Type B pancreatic cell (in vitro differentiated cells): ENCODE results near the gene DCLK1. TPM values are rescaled to one million over a fixed set of nuclear protein-coding genes. Genes with fewer than 3 reads are reported as not detected.

Experiments used
- DNase-seq: peaks from one replicate; pipeline ENCODE4 v3.0.0; 2021; ENCODE audit warnings: mixed read lengths; ENCODE audit not compliant: unreplicated experiment; ENCODE audit errors: extremely low spot score
- H3K27ac Mint-ChIP-seq: 2 replicates; pipeline ENCODE4 v1.8.0; 2021; ENCODE audit warnings: mild to moderate bottlenecking, mixed read lengths
- H3K27me3 Mint-ChIP-seq: 2 replicates; pipeline ENCODE4 v1.8.0; 2021; ENCODE audit warnings: mixed read lengths
- H3K36me3 Mint-ChIP-seq: 2 replicates; pipeline ENCODE4 v1.8.0; 2021; ENCODE audit warnings: mixed read lengths
- H3K4me1 Mint-ChIP-seq: one replicate; pipeline ENCODE4 v1.8.0; 2021; ENCODE audit warnings: mixed read lengths; ENCODE audit not compliant: unreplicated experiment
- H3K4me3 Mint-ChIP-seq: 2 replicates; pipeline ENCODE4 v1.8.0; 2021; ENCODE audit warnings: mild to moderate bottlenecking, mixed read lengths
- H3K9me3 Mint-ChIP-seq: 2 replicates; pipeline ENCODE4 v1.8.0; 2021; ENCODE audit warnings: mixed read lengths
- CTCF ChIP-seq: fragments of 200-600 bp; sonication (generic); conservative IDR thresholded peaks from 2 replicates; pipeline ENCODE4 v1.5.0; 2021; ENCODE audit warnings: antibody characterized with exemption, mild to moderate bottlenecking
- total RNA-seq: library from RNA; stranded (reverse); gene quantifications from 2 replicates; pipeline ENCODE4 v1.2.1, GENCODE V29; 2021; ENCODE audit warnings: low replicate concordance

DCLK1 gene
- total RNA-seq, 1 donor from 2014 or later = 47.1 TPM

GRCh38 chr13:35965226-35965927 lies 165.8 kb downstream of the DCLK1 start:
- H3K4me3 Mint-ChIP-seq = no peak overlapping the region
- no peak for DNase-seq
- peaks cover 4% of the 10 kb centered on the region for H3K27me3 Mint-ChIP-seq
- H3K4me1 Mint-ChIP-seq = peaks cover 15% of the 10 kb centered on the region
- peaks cover 10% of the 10 kb centered on the region for H3K36me3 Mint-ChIP-seq
- TF ChIP-seq CTCF = no peak
- H3K9me3 Mint-ChIP-seq = peaks cover 10% of the 10 kb centered on the region
- H3K27ac Mint-ChIP-seq = no peak overlapping the region

- Mint-ChIP-seq H3K4me3 (no peak overlapping the region), H3K9me3 (peaks cover 10% of the 10 kb centered on the region), H3K27me3 (peaks cover 4% of the 10 kb centered on the region), H3K36me3 (peaks cover 10% of the 10 kb centered on the region), H3K4me1 (peaks cover 18% of the 10 kb centered on the region), H3K27ac (no peak overlapping the region)
- no peak for DNase-seq
- no peak for TF ChIP-seq CTCF
These were observed 166.4 kb downstream of the DCLK1 start for GRCh38 chr13:35964863-35965180.

GRCh38 chr13:35964011-35964862 lies 166.9 kb downstream of the DCLK1 start:
- H3K27ac Mint-ChIP-seq = no peak overlapping the region
- peaks cover 19% of the 10 kb centered on the region for H3K4me1 Mint-ChIP-seq
- no peak for TF ChIP-seq CTCF
- peaks cover 5% of the 10 kb centered on the region for H3K36me3 Mint-ChIP-seq
- H3K9me3 Mint-ChIP-seq = peaks cover 10% of the 10 kb centered on the region
- peaks cover 4% of the 10 kb centered on the region for H3K27me3 Mint-ChIP-seq
- no peak overlapping the region for H3K4me3 Mint-ChIP-seq
- DNase-seq = no peak

- Mint-ChIP-seq H3K4me3 (no peak overlapping the region), H3K27ac (no peak overlapping the region), H3K36me3 (no peaks in the 10 kb centered on the region), H3K4me1 (peaks cover 19% of the 10 kb centered on the region), H3K9me3 (peaks cover 6% of the 10 kb centered on the region), H3K27me3 (peaks cover 4% of the 10 kb centered on the region)
- TF ChIP-seq CTCF = peak; percentile 52
- DNase-seq = no peak
These were observed 169.5 kb downstream of the DCLK1 start for GRCh38 chr13:35961461-35962220.

GRCh38 chr13:35961002-35961401 lies 170.2 kb downstream of the DCLK1 start:
- Mint-ChIP-seq H3K36me3 (no peaks in the 10 kb centered on the region), H3K27ac (no peak overlapping the region), H3K9me3 (peaks cover 6% of the 10 kb centered on the region), H3K4me3 (no peak overlapping the region), H3K4me1 (peaks cover 19% of the 10 kb centered on the region), H3K27me3 (peaks cover 4% of the 10 kb centered on the region)
- no peak for TF ChIP-seq CTCF
- no peak for DNase-seq
